NCI-H510A (cell line): ENCODE measurements around the gene TRPC4.
"Not testable (repeated sequence)": the region's sequence is repeated elsewhere in the genome, so short reads cannot be mapped to it uniquely, and the experiment has no call there.

ENCODE experiments used
- DNase-seq: peaks from one replicate; lab custom pipeline; 2025; lab: John Stamatoyannopoulos, UW

TRPC4 gene

DNA sequence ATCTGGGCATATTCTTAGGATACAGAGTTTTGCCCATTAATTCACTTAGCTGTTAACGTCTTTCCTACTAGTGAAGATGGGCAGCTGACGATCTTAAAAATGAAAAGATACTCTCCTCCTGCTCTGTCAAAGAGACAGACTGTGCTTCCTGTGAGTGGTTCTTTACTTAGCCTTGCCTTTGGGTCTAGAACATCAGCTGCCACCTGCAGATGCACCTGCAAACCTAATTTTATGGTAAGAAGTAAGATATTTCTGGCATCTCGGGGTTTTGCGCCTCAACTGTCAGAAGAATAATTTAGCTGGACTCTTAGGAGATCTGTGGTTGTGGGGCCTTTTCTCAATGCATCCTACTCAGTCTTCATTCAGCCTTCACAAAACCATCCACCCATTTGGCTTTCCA, 36.2 kb downstream of the TRPC4 start:
- no peak for DNase-seq

DNA sequence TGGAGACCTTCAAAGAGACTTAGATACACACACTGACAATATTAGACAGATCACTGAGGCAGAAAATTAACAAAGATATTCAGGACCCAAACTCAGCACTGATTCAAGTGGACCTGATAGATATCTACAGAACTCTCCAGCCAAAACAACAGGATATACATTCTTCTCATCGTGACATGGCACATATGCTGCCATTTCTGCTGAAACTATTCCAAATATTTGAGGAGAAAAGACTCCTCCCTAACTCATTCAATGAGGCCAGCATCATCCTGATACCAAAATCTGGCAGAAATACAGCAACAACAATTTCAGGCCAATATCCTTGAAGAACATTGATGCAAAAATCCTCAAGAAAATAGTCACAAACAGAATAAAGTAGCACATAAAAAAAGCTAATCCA, 53.3 kb downstream of the TRPC4 start:
- no peak for DNase-seq

DNA sequence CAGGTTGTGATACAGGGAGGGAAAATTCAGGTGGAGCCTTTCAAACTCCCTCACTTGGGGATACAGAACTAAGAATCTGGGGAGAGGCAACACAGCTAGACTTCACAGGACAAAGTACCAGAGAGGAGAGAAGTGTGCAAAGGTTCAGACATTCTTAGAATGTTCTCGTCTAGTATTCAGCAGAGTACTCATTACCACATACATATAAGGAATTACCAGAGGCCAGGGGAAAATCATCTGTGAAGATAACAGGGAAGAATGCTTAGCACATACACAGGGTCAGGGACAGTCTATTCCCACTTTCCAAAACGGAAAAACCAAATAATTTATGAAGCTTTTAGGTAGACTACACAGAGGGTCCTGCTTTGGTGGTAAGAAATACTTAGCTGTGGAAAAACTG, 58.1 kb downstream of the TRPC4 start:
- no peak for DNase-seq

DNA sequence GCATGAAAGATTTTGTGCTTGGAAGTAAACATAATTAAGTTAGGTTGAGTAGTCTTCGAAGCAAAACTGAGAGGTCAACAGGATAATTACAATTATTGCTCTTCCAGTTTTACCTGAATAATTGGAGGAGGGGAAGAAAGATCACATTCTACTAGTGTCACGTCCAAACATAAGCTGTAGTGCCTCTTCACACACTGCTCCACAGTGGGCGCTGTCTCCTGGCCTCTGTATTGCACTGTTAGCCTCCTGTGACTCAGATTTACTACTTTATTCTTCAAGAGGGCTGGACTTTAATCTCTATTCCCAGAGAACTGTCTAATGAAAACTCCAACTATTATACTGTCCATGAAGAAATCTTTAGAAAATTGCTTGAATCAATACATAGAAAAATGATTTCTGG, 62.9 kb downstream of the TRPC4 start:
- DNase-seq: no peak

DNA sequence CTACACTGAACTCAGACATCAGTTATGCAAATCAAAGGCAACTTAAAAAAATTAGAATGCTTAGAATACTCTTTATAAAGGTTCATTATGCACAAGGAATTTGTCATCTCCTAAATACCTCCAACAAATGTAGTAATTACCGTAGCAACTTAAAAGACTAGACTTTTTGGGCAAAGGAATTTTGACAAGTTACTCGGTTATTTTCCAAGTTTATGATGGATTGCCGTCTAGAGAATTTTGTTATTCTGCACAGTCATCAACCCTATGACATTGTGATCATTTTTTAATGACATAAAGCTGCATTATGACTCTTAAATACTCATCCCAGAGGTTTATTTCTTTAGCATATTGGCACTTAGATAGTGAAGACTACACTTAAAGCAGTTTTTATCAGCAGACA, 71.9 kb downstream of the TRPC4 start:
- DNase-seq: no peak

DNA sequence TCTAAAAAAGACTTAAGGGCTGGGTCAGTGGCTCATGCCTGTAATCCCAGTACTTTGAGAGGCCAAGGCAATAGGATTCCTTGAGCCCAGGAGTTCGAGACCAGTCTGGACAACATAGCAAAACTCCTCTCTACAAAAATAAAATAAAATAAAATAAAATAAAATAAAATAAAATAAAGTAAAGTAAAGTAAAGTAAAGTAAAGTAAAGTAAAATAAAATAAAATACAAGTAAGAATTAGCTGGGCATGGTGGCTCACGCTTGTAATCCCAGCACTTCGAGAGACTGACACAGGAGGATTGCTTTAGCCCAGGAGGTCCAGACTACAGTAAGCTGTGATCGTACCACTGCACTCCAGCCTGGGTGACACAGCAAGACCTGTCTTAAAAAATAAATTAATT, 72.8 kb downstream of the TRPC4 start:
- not testable (repeated sequence) for DNase-seq

DNA sequence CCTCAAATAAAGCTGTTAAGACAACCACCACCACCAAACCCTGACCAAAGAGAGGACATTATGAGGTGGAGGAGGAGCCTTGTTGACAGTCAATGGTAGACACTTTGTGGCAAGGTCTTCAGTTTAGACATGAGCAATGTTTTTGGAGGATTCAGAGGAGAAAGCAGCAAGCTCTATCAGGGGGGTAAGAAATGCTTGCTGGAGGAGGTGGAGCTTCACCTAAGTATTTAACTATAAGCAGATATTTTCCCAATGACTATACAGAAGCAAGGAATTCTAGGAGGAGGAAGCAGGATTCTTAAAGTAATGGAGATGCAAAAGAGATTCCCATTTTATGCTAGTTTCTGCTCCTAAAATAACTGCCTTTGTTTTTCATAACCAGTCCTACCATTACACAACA, 74.2 kb downstream of the TRPC4 start:
- no peak for DNase-seq

DNA sequence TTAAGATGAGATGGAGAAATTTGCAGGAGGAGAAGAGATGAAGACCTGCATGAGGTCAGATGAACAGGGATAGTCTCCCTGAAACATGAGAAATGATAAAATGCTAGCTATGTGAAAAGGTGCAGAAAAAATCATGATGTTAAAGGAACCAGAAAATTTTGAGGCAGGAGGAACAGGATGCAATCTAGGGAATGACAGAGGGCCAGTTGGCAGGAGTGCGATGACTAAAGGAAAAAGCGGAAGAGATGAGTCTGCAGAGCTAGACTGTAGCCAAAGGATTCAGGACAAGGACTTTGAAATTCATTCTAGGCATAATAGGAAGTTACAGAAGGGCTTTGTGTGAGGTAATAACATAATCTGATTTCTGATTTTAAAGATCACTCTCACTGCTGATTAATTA, 77.9 kb downstream of the TRPC4 start:
- no peak for DNase-seq

DNA sequence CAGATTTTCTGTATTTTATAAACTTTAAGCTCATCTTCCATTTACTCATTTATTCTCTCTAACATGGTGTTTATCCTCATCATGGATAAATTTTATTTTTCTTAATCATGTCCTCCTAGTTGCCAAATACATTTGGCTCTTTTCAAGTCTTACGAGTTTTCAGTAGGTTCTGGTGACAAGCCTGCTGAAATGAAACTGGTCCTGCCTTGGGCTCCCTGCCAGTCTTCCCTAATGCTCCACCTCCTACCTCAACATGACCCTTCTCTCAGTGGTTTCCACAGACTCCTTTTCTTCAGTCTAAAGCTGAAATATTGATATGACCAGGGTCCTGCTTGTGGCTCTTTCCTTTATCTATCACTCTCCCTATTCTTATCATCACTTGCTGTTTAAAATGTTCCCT, 81.2 kb downstream of the TRPC4 start:
- no peak for DNase-seq

DNA sequence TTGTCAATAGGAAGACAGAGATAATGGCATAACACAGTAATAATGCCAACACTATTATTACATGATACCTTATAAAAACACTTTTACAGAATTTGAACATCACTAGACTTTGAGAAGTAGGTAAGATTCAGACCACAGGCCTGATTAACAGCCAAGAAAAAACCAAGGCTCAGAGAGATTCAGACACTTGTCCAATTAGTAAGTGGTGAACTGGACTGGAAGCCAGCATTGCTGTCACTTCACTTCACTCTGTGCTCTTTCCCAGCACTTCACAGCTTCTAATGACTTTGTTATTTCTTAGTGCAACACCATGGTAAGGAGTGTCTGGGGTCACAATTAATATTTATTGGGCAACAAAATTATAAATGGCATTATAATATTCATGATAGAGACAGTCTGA, 91.9 kb downstream of the TRPC4 start:
- DNase-seq: no peak

DNA sequence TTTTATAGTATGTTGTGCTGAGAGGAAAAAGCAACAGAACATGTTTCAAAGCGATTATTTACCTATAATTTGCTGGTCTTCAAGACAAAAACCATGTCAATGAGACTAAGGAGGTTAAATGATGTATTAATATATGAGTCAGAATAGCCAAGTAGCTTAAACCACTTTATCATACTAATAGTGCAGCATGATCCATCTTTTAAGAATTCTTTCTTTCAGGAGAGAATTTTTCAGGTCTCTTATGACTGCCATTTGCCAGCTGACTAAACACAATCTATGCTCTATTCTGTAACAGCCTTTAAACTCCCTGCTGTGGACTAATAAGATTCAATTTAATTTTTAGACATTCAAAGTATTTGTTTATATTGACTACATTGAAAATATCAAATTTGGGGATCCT, 93.7 kb downstream of the TRPC4 start:
- no peak for DNase-seq

DNA sequence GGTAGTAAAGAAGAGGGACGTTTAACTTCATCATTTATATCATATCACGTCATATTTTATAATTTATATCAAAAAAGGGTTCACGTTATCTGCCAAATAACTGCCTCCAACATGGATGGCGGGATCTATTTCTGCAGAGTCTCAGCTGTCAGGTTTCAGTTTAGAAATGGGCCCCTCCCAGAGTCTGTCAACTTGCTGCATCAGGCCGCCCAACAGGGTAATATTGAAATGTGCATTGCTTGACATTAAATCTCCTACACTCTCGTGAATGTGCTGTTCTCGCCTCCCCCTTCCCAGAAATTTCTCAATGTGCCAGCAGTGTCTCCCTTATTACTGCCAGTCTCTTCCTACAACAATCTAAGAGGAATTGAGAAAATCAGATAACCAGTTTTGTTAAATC, 96.9 kb downstream of the TRPC4 start:
- DNase-seq: no peak

DNA sequence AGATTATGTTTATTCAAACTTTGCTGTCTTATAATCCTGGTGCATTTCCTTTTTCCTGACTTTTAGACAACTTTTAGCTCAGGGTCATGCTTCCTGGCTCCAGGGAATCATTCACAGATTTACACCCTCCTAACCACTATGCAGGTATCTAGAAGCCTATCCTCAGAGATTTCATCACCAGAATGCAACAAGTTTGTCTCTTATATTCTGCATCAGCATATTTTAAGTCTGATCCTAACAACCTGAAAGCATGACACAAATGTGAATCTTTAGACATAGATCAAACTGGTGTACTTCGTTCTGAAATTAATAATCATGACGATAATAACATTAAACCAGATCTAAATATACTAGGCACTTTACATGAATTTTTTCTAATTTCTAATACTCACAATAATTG, 100.0 kb downstream of the TRPC4 start:
- DNase-seq: no peak

DNA sequence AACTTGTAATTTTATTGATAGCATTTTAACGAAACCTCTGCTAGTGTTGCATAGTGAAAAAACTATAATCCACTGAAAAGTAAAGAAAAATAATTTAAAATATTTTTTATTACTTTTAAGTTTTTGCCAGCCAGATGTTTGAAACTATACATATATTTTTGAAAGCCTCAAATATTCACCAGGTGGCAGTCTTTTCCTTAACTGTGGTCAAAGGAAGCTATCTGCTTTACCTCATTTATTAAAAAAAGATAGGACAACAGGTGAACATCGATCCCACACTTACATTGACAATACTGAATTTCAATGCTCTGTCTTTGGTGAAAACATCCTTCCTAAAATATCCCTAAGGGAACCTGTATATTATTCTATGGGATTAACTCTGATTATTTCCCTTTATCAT, 100.5 kb downstream of the TRPC4 start:
- DNase-seq: no peak

DNA sequence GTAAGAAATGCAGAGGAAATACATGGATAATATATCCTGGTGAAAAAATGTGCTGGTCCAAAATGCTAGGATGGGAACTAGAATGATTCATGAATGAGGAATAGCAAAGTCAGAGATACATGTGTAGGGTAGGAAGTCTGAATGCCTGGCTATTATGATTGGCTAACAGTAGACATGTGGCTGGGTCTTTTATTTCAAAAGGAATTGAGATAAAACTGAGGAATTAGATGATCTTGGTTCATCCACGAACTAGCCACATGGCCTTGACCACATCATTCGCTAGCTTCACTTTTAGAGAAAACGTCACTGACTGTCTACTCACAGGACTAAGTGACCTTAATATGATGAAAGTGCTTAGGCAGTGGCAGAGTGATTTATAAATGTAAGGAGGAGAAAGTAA, 103.1 kb downstream of the TRPC4 start:
- DNase-seq: no peak

DNA sequence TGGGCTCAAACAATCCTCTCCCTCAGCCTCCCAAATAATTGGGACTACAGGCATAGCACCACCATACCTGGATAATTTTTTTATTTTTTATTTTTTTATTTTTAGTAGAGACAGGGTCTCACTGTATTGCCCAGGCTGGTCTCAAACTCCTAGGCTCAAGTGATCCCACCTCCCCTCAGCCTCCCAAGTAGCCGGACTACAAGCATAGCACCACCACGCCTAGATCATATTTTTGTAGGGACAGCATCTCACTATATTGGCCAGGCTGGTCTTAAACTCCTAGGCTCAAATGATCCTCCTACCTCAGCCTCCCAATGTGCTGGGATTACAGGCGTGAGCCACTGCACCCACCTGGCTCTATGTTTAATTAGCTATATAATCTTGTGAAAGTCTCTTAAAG, 114.2 kb downstream of the TRPC4 start:
- no peak for DNase-seq

DNA sequence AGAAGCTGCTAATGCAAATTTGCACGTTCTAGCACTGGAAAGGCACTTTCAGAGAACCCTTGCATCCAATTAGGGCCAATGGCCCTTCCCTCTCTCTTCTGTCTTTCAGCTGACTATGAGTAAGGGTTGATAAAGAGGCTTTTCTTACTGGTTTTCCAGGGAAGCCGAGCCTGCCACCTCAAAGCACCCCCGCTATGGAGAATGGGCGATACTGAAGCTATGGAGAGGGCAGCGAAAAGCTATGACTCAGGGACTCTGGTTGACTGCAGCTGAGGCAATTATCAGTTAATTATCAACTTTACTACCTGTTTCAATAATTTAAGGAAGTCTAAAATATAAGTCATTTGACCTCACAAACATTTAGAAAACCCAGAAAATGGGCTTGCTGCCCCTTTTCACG, 115.8 kb downstream of the TRPC4 start:
- no peak for DNase-seq

DNA sequence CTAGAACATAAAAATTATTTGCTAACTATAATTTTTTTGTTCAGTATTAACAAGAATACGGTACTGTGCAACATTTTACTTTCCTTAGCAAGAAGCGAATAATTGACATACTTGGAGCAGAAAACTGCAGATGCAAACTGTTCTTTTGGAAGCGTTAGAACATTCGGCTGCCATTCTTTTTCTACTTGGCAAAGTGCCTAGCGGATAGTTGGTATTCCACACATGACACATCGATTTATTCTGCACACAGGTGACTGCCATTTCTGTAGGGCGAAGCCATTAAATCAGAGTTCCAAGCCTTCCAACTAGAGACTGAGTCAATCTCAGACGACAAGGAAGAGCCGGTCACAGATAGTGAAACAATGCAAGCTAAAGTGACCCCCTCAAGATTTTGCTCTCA, 117.4 kb downstream of the TRPC4 start:
- no peak for DNase-seq

DNA sequence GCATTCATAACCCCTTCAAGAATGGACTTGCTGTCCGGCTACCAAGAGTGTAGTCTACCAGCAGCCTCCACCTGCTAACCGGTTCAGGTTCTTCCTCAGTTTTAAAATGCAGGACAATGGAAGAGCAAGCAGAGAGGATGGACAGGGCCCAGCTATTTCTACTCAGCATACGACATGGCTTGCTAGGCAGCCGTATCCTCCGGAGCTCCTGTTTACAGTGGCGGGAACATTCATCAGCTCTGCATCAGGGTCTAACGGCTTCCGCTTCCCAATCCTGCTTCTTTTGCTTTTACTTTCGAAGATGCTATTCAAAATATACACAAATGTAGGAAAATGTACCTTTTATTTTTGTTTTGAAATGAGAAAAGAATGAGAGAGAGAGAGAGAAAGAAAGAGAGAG, 118.5 kb downstream of the TRPC4 start:
- no peak for DNase-seq

DNA sequence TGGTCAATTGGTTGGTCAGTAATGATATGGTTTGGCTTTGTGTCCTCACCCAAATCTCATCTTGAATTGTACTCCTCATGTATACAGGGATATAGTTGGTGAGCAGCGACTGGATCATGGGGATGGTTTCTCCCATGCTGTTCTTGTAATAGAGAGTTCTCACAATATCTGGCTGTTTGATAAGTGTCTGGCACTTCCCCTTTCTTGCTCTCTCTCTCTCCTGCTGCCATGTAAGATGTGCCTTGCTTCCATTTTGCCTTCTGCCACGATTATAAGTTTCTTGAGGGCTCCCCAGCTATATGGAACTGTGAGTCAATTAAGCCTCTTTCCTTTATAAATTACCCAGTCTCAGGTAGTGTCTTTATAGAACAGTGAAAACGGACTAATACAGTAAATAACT, 120.7 kb downstream of the TRPC4 start:
- no peak for DNase-seq

DNA sequence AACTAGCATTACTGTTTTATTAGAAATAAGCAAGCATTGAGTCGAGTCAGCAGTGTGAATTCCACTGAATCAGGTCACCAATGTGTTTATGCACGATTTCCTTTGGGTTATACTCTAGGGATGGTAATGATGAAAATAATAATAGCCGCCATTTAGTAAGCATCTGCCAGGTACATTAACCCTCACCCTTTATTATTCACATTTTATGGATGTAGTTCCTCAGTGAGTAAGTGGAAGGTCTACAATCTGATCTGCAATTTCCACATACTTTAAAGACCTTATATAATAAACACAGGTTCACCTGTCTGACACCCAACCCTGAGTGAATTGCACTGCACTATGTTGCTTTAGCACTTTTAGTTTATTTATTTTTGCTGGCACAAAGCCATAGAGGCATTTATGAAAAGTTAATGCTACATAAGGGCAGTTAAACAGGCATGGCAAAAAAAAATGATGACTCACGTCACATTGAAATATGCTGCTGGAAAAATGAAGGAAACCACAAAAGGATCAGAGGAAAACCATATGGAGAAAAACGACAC, 122.4 kb downstream of the TRPC4 start:
- no peak for DNase-seq

DNA sequence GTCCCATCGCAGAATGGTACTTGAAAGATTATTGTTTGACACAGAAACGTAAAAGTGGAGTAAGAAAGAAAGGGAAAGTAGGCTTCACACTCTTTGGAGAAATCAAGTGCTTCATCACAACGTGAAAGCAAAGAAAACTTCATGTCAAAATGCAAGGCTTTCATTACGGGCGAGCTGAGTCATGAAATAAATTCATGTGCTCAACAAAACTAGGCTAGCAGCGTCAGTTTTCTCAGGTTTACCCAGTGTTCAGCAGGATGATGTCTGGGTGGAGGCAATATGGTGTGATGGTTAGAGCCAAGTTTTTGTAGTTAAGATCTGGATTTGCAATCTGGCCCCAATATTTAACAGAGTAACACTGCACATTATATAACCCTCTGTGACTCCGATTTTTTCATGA, 128.0 kb downstream of the TRPC4 start:
- DNase-seq: no peak

DNA sequence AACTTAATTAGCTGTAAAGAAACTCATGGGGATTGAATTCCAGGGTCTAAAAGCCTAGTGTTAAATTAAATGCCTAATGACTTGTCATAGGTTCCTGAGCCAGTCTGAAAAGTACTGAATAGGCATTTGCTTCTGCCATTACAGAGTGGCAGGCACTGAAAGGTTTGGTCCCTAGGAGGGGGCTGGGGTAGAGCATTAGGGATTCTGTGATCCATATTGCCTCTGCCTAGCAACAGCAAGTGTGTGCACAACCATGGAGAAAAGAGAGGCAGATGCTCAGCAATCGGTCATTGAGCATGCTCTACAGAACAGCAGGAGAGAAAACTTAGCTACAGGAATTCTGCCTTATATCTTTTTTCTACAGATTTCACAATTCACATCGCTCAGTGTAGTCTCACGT, 133.5 kb downstream of the TRPC4 start:
- no peak for DNase-seq

DNA sequence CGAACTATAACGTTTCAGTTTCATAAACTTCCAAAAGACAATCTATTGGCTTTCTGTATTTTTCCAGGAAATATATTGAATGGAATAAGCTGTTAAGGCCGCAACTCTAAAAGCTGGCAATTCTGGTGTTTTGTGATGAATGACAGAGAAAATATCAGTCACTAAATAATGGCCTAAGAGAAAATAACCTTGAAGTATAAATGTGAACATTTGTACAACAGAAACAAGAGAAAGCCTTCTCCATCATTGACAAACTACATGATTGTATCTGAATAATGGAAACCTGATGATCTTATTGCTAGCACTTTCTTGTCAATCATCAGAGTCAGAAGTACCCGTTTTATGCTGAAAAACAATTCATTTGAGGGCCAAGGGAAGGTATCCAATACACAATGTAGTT, 134.3 kb downstream of the TRPC4 start:
- DNase-seq: no peak

DNA sequence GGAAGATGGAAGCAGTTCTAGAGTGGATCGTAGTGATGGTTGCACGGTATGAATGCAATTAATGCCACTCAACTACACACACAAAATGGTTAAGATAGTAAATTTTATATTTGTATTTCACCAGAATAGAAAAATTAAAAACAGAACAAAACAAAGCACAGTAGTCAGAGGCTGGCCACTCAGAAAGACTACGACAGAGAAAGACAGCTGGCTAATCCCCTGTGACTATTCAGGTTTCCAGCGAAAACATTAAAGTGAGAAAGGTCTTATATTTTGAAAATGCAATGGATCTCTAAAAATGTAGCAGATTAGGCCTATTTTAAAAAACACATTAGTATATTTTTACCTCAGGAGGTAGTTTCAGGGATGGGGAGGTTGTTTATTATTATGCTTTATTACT, 139.7 kb downstream of the TRPC4 start:
- DNase-seq: no peak
